IPS-15b (cell line): Measurements from ENCODE around the gene HBS1L.

Experiments used
- H3K27me3 ChIP-seq: one replicate; pipeline ENCODE4 v1.6.1; 2013; ENCODE audit warnings: low read length; ENCODE audit not compliant: control insufficient read depth, insufficient read depth
- H3K36me3 ChIP-seq: one replicate; pipeline ENCODE4 v1.6.1; 2013; ENCODE audit warnings: low read length; ENCODE audit not compliant: control insufficient read depth, insufficient read depth
- H3K4me1 ChIP-seq: one replicate; pipeline ENCODE4 v1.6.1; 2013; ENCODE audit warnings: mild to moderate bottlenecking, low read length; ENCODE audit not compliant: control insufficient read depth, insufficient read depth
- H3K4me3 ChIP-seq: one replicate; pipeline ENCODE4 v1.5.1; 2013; ENCODE audit warnings: low read depth, low read length
- H3K9ac ChIP-seq: one replicate; pipeline ENCODE4 v1.6.1; 2013; ENCODE audit warnings: low read depth, mild to moderate bottlenecking, low read length
- H3K9me3 ChIP-seq: one replicate; pipeline ENCODE4 v1.6.1; 2013; ENCODE audit warnings: mild to moderate bottlenecking, low read length; ENCODE audit not compliant: control insufficient read depth, insufficient read depth

The HBS1L gene

DNA sequence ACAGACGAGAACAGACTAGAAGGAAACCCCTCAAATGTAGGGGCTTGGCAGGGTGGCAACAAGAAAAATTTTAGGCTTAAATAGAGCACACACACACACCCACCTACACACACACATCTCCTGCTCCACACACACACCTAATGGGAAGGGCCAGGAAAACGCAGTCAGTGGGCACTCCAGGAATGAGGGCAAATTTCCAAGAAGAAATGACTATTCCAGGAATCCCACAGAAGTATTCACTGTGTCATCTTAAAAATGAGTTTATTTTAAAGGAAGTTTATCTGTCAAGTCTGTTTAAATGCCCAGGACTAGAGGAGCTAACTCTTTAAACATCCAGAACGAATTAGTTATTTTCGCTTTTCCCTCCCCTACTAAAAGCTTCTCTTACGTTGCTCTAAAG is 117.7 kb downstream of the HBS1L start:
- Histone ChIP-seq H3K9ac (no peak overlapping the region), H3K36me3 (no peaks in the 10 kb centered on the region), H3K27me3 (no peaks in the 10 kb centered on the region), H3K4me3 (no peak overlapping the region), H3K9me3 (no peaks in the 10 kb centered on the region), H3K4me1 (no peaks in the 10 kb centered on the region)

DNA sequence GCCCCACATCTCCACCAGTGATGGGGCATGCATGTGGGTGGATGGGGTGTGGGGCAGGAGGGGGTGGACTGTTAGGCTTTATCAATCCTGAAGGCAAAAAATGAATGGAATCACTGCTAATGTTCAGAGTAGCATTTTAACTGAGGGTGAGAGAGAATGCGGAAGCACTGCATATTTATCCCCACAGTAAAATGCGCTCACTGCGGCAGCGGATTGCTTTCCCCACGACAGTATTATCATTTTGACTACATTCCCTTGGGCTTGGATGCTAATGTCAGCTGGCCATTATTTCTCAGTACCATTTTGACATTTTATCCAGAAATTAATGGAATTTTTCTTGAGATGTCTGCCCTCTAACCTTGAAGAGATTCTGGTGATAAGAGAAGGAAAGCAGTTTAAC is 118.1 kb downstream of the HBS1L start:
- no peak overlapping the region for H3K9ac ChIP-seq
- no peaks in the 10 kb centered on the region for H3K27me3 ChIP-seq
- H3K9me3 ChIP-seq: no peaks in the 10 kb centered on the region
- no peak overlapping the region for H3K4me3 ChIP-seq
- no peaks in the 10 kb centered on the region for H3K36me3 ChIP-seq
- no peaks in the 10 kb centered on the region for H3K4me1 ChIP-seq

DNA sequence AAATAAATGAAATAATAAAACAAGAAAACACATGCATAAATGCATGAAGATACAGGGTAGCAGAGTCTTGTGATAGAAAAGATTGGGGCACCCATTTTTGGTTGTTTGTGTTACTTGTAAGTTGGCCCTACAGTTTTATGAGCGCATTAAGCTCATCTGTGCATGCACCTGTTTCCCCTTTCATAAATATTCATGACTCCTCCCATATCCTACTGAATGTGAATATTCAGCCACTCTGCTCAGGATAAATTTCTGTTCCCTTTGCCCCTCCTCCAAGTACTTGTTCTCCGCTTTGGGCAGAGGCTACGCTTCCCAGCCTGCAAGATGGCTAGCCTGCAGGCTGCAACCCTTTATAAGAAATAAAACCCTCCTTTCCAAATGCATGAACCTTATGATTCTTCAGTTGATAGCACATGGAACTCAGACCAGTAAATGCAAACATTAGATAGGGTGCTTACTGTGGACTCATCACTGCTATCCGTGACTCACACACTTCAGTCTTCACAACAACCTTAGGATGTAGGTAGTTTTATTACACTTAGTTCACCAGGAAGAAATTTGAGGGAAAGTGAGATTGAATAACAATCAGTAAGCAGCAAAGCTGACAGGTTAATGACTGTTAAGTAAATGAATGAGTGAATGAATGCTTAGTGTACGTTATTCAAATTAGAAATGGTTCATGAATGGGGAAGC is 119.7 kb downstream of the HBS1L start:
- no peak overlapping the region for H3K9ac ChIP-seq
- no peaks in the 10 kb centered on the region for H3K36me3 ChIP-seq
- no peaks in the 10 kb centered on the region for H3K4me1 ChIP-seq
- no peaks in the 10 kb centered on the region for H3K9me3 ChIP-seq
- no peak overlapping the region for H3K4me3 ChIP-seq
- no peaks in the 10 kb centered on the region for H3K27me3 ChIP-seq

DNA sequence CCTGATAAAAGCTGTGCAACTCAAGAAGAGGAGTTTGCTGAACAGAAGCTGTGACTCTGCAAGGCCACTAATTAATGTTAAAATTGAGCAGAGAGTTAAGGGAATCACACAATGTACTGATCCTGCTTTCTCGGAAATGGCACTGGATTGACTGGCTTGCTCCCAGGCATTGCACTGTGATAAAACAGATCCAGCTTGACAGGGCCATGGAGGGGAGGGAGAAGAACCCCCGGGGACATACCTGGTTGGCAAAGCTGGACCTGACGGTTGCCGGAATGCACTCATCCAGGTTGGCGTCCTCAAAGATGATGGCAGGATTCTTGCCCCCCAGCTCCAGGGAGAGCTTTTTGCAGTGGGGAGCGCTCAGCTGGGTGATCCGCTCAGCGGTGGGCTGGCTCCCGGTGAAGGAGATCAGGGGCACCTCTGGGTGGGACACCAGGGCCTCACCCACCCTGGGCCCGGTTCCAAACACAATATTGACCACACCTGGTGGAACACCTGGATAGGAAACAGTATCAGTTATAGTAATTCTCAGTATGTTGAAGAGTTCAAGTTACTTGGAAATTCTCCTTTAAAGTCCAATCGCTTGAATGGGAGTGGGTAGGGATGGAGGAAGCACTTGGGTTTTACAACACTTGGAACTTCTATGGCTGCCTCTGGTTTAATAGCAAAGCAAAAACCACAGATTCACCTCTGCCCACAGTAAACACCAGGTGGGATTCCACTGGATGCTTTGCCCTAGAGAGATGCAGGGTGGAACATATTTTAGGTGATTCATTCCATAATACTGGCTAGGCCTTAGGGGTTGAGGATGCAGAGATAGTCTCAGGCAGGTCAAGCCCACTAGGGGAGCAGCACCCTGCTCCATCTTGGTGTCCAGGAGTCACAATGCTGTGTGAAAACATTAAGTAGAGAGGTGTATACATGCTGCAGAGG is 121.8 kb downstream of the HBS1L start:
- Histone ChIP-seq H3K4me1 (no peaks in the 10 kb centered on the region), H3K9ac (no peak overlapping the region), H3K4me3 (no peak overlapping the region), H3K36me3 (no peaks in the 10 kb centered on the region), H3K27me3 (no peaks in the 10 kb centered on the region), H3K9me3 (no peaks in the 10 kb centered on the region)

DNA sequence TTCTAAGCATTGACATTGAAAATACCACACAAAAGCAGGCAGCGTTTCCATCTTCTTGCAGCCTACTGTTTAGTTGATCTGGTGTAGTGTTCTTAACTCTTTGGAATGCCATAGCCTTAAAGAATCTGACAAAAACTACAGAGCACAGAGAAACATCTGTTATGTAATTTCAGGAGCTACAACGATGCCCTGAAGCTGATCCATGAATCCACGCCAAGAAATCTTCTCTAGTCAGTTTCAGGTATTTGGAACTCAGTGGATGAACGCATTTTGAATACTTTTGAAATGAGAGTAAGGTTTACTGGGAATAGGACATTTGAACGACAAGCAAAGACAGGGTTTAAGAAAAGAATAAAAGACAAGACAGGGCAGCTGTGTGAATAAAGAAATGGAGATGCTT is 122.5 kb downstream of the HBS1L start:
- H3K36me3 ChIP-seq: no peaks in the 10 kb centered on the region
- H3K4me1 ChIP-seq: no peaks in the 10 kb centered on the region
- no peaks in the 10 kb centered on the region for H3K9me3 ChIP-seq
- no peaks in the 10 kb centered on the region for H3K27me3 ChIP-seq
- H3K9ac ChIP-seq: no peak overlapping the region
- H3K4me3 ChIP-seq: no peak overlapping the region

DNA sequence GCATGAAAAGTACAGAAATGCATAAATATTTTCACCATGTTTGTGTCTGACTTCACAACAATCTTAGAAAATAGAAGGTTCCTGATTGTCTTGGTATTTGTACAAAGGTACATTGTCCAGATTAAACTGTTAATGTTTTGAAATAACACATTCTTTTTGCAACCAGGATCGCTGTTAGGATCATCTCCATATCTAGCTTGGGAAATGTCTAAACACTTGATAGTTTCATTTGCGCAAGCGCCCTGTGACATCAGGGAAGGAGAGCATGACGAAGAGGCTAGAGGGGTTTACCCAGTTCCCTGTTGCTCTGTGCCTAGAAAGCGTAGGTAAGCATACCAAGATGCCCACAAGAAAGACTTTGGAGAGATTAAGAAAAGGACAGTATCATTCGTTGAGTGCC is 124.2 kb downstream of the HBS1L start:
- H3K36me3 ChIP-seq: no peaks in the 10 kb centered on the region

DNA sequence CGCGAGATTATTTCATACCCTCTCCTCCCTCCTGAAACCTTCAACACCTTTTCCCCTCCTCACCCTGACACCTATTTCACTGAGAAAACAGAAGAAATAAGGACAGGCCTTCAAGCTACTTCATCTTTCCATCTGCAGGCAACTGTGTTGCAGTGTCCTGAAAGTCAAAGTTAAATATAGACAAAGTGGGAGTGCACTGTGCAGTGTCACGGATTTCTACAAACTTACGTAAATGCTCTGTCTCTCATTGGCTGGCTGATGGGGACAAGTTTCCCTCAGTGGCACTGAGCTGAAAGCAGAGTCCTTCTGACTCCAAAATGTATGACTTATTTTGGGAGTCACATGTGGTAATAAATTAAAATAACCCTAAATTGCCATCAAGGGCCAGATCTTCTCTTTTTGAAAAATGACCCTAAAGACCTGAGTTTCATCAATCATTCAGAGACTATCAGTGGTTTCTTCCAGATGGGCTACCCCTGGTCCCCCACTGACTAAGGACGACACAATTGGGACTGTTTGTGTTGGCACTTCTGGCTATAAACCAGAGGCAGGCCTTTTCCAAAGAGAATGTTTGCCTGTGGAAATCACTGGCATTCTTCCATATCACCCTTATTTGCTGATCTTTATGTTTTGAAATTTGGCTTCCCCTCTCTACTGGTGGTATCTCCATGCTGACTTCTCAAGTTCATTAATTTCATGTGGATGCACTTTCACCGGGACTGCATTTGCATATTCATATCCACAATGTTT is 126.3 kb downstream of the HBS1L start:
- Histone ChIP-seq H3K9me3 (no peaks in the 10 kb centered on the region), H3K9ac (no peak overlapping the region), H3K36me3 (no peaks in the 10 kb centered on the region), H3K4me3 (no peak overlapping the region), H3K4me1 (no peaks in the 10 kb centered on the region), H3K27me3 (no peaks in the 10 kb centered on the region)

More for the DNA sequence above, 124.2 kb downstream of the HBS1L start:
- H3K9ac ChIP-seq: no peak overlapping the region
- no peak overlapping the region for H3K4me3 ChIP-seq
- H3K9me3 ChIP-seq: no peaks in the 10 kb centered on the region
- H3K27me3 ChIP-seq: no peaks in the 10 kb centered on the region
- no peaks in the 10 kb centered on the region for H3K4me1 ChIP-seq

DNA sequence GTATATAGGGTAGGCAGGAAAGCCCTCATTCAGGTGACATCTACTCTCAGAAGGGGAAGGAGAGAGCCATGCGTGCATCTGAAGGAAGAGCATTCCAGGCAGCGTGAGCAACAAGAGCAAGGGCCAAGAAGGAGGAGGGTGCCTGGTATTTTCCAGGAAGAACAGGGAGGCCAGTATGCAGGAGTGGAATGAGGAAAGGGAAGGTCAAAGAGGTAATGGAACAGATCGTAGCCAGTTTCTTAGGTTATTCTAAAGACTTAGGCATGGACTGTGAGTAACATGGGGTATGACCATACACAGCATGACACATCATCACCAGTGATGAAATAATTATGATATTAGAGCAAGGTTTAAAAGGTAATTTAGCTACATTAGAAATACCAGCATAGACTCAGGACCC is 128.8 kb downstream of the HBS1L start:
- Histone ChIP-seq H3K27me3 (no peaks in the 10 kb centered on the region), H3K9me3 (no peaks in the 10 kb centered on the region)

DNA sequence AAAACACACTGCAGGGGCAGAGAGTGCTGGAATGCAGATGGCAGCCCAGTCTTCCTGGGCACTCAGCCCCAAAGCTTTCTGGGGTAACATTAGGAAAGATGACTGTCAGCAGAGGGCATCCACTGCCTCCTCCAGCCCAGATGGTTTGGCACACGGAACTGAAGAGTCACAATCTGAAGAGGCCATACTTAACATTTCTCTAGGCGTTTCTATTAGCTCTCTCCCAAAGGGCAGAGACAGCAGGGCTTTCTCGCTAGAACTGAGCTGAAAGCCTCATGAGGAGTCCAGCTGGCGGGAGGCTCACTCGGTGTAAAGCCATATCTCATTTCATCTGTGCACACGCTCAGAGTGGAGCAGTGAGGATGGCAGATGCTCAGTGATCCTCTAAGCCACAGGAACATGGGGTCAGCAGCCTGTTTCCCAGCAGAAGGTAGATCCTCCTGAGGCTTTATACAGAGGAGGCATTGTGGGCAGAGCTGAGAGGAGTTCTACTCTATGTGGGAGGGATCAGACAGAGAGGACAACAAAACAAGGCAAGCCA is 132.8 kb downstream of the HBS1L start:
- H3K36me3 ChIP-seq: peaks cover 2% of the 10 kb centered on the region
- H3K4me1 ChIP-seq: peaks cover 2% of the 10 kb centered on the region
- H3K9ac ChIP-seq: no peak overlapping the region
- H3K27me3 ChIP-seq: no peaks in the 10 kb centered on the region
- H3K4me3 ChIP-seq: no peak overlapping the region
- no peaks in the 10 kb centered on the region for H3K9me3 ChIP-seq

More for the DNA sequence above, 128.8 kb downstream of the HBS1L start:
- peaks cover 2% of the 10 kb centered on the region for H3K4me1 ChIP-seq
- no peaks in the 10 kb centered on the region for H3K36me3 ChIP-seq
- H3K4me3 ChIP-seq: no peak overlapping the region
- no peak overlapping the region for H3K9ac ChIP-seq

DNA sequence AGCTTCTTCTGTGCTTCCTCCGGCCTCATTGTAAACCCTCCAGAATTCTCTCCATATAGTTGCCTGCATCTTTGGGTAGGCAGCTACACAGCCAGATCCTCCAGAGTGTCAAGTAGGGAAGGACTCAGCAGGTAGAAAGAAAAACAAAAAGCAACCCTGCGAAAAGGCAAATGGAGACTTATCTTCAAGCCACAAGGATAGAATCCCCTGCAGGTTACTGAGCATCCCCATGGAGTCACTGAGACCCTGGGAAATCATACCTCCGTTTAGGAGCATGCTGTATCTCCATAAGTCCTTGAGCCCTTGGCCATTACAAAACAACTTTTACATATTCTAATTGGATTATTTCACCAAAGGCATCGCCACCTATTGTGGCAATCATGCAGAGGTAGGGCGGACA is 133.3 kb downstream of the HBS1L start:
- Histone ChIP-seq H3K4me3 (no peak overlapping the region), H3K9me3 (no peaks in the 10 kb centered on the region), H3K27me3 (no peaks in the 10 kb centered on the region), H3K36me3 (peaks cover 2% of the 10 kb centered on the region), H3K4me1 (peaks cover 2% of the 10 kb centered on the region), H3K9ac (no peak overlapping the region)

DNA sequence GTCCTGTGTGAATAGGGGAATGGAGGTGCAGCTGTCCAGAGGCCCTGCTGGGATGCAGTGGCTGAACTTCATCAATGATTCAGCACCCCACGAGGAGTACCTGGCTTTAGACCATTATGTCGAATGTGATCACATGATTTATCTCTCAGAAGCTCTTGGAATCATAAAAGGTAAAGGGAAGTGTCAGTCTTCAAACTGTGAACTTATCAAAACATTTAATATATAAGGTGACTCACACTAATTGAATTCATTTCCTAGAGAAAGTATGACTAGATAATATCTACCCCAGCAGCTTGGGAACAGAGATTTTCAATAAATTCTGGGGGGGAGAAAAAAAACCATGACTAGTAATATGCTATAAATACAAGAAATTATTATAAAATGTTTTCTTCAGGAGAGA is 134.2 kb downstream of the HBS1L start:
- peaks cover 2% of the 10 kb centered on the region for H3K4me1 ChIP-seq
- H3K36me3 ChIP-seq: peaks cover 2% of the 10 kb centered on the region
- no peak overlapping the region for H3K9ac ChIP-seq
- H3K4me3 ChIP-seq: no peak overlapping the region
- no peaks in the 10 kb centered on the region for H3K9me3 ChIP-seq
- H3K27me3 ChIP-seq: no peaks in the 10 kb centered on the region
